HG03575 (cell line): ENCODE measurements around the gene RNU6-7.

ENCODE experiments used
- ATAC-seq: cut with Tn5 transposase; IDR thresholded peaks from one replicate; pipeline ENCODE4 v1.9.1; 2021; ENCODE audit not compliant: unreplicated experiment, insufficient number of reproducible peaks, low FRiP score; ENCODE audit errors: extremely low read depth

The RNU6-7 gene

GRCh38 chr14:32249780-32250179 lies 47.9 kb downstream of the RNU6-7 start:
- no peak for ATAC-seq

GRCh38 chr14:32250681-32251080 lies 48.8 kb downstream of the RNU6-7 start:
- no peak for ATAC-seq

- ATAC-seq, result no peak
These were observed 49.7 kb downstream of the RNU6-7 start for GRCh38 chr14:32251530-32251929.
